Stimulated activated CD8-positive, alpha-beta memory T cell treated with anti-CD3 and anti-CD28 coated beads, Interleukin-7, amount 100 ng/mL, for 1 hour (primary cell): ENCODE results near the gene CORO2B.

ENCODE experiments used
- DNase-seq, 2 donors: peaks; one replicate each; pipeline ENCODE4 v3.0.0-alpha.2; 2020; ENCODE audit warnings: low read depth in 2 of 2

CORO2B gene

GRCh38 chr15:68572309-68572708, 6.5 kb upstream of the CORO2B start:
- no peak for DNase-seq

- DNase-seq: no peak
Observed at GRCh38 chr15:68572921-68573320, 5.9 kb upstream of the CORO2B start.

DNA sequence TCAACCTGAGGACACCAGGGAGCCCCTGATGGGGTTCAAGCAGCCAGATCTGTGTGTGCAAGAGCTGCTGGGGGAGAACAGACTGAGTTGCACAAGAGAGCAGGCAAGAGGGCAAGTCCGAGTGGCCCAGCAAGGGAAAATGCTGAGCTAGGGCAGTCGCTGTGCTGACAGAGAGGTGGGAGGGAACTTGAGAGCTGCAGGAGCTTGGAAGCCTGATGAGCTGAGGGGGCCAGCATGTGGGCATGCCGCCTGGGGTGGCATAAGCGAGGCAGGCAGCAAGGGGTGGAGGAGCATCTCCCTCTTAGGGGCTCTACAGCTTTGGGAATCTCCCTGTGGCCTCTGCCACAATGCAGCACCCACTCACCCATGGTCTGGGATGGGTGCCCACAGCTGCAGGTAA, 4.7 kb upstream of the CORO2B start:
- DNase-seq: no peak

DNA sequence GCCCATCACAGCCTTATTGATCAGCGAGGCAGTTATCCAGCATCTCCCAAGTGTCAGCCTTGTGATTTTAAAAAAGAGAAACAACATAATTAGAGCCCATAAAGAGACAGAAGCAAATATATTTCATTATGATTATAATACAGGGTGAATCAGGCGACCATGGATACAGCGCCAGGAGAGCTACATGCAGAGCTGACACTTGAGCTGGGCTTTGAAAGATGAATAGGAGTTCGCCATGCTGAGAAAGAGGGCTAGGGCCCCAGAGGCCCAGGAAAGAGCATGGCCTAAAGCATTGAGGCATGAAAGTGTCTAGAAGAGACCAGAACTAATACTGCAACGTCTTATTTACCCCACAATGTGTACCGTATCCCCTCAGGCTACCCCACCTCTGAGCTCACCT, 4.2 kb upstream of the CORO2B start:
- no peak for DNase-seq

DNA sequence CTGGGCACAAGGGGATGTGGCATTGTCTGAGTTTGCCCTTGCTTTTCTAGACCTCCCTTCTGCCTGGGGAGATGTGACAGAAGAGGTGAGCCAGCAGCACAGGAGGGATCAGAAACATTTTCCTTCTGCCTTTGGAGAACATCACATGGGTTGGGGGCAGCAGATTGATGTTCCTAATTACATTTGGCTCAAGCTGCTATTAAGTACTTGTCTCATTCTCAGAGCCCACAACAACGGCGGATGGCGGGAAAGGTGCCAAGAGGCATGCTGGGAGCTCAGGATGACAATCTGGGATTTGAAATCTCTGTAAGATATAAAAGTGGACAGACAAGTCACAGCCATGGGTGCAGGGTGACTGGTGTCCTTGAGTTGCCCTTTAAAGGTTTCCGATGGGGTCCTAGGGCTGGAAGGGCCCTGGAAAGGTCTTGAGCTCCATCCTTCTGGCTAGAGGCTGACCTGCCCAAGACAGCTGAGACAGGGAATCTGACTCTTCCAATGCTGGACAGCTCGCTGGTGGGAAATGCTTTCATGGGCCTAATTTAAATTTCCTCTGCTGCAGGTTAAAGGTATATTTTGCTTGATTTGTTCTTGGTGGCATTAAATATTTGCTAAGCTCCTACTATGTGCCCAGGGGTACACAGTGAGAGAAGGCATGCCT, 2.4 kb upstream of the CORO2B start:
- no peak for DNase-seq

- no peak for DNase-seq
Observed at GRCh38 chr15:68578175-68578979, 416 bp upstream of the CORO2B start.

GRCh38 chr15:68580026-68580882, 1.5 kb downstream of the CORO2B start:
- DNase-seq: no peak

GRCh38 chr15:68580883-68581155, 2.0 kb downstream of the CORO2B start:
- DNase-seq: no peak

DNA sequence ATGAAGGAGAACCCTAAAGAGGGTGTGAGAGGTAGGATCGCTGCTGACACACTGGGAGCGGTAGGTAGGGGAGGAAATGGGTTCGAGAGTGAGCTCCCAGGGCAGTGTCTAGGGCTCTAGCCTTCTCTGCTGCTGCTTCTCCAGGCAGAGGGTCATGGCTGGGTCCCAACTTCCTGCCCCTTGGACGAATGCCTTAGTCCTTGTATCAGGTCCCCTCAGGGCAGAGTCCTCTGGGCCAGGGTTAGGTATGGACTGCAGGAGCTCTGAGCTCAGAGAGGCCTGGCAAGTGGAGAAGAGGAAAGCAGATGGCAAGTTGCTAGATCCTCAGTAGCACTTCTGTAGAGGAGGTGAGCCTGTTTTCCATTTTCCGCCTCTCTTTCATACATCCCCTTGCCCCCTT, 2.9 kb downstream of the CORO2B start:
- DNase-seq: no peak

DNA sequence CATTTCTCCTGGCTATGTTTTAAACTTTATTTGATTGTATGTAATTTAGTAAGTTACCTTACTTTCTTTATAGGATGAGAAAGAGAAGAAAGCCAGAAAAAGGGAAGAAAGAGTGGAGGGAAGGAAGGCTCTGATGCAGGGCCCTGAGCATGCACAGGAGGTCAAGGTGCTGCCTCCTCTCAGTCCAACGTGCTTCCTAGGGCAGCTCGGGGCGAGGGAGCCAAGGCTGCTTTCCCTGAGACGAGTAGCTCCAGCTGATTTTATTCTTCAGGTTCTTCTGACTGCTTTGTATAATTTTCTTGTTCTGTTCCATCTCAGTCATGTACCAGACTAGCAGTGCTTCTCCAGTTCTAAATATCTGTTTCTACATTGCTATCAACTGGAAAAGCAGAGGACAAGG, 3.4 kb downstream of the CORO2B start:
- DNase-seq: no peak

DNA sequence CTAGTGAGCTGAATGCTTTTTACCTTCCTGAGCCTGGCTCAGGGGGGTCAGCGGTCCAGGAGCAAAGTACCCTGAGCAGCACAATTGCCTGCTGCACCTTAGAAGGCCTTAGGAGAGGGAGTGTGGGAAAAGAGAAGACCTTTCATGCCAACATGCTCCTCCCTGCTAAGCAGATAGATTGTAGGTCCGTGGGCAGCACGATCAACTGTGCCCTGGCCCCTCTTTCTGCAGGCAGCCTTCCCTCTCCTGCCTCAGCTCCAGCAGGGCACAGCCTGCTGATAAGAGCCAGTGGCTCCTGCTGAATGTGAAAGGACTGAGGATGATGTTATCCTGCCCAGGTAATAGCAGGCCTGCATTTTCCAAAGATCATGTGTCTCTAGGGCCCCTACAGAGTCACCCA, 4.1 kb downstream of the CORO2B start:
- DNase-seq: no peak

GRCh38 chr15:68583321-68583720, 4.5 kb downstream of the CORO2B start:
- DNase-seq: no peak

GRCh38 chr15:68583936-68584755, 5.4 kb downstream of the CORO2B start:
- no peak for DNase-seq

DNA sequence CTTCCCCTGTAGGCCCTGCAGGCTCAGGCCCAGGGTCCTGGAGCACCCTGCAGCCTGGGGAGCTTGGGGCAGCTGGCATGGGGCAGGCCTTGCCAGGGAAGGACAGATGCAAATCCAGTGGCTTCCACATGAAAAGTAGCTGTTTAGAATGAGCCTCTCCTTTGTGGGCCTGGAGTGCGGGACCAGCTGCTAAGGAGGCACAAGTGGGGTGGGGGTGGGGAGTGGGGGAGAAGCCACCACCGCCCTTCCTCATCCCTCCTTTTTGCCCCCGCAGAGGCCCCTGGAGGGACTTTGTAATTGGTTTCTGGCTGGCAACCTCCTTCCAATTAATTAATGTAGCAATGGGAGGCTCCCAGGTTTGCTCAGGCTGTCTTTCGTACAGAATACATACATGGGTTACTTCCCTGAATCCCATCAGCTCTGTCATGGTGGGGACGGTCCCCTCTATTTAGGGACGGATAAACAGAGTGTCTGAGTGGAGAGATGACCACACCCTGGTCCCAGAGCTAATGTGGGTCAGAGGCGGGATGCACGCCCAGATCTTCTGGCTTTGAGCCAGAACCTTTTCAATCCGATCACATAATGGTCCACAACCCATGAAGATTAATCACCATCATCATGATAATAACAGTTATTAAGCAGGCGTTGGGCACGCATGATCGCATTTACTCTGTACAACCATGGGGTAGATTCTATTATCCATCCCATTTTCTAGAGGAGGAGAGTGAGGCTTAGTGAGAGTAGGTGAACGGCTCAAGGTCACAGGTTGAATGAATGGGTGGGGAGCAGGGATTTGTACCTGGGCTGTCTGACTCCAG, 6.2 kb downstream of the CORO2B start:
- no peak for DNase-seq

DNA sequence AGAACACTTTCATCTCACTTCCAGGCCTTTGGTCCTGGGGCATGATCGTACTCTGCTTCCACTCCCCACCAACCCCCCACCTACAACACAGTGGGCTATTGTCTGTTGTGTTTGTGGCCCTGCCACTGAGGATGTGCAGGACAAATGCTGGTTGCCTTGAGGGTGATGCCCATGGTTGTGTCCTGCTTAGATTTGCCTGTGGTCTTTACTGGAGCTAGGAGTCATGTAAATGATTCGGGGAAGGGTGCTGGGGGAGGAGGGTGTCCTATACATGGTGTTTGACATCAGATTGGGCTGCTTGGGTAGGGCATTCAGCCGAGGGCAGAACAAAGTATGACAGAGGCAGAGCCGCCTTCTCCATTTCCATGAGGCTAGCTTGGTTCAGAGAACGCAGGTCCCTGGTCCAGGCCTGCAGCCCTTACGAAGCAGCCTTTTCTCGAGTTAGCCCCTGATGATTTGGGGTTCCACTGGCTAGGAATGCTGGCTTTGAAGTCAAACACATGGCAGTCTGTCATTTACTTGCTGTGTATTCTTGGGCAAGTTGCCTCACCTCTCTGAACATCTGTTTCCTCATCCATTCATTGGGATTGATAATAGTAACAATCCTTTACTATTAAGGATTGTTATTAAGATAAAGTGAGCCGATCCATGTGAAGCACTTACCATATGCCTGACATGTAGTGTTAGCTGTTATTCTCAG, 6.9 kb downstream of the CORO2B start:
- DNase-seq: no peak

DNA sequence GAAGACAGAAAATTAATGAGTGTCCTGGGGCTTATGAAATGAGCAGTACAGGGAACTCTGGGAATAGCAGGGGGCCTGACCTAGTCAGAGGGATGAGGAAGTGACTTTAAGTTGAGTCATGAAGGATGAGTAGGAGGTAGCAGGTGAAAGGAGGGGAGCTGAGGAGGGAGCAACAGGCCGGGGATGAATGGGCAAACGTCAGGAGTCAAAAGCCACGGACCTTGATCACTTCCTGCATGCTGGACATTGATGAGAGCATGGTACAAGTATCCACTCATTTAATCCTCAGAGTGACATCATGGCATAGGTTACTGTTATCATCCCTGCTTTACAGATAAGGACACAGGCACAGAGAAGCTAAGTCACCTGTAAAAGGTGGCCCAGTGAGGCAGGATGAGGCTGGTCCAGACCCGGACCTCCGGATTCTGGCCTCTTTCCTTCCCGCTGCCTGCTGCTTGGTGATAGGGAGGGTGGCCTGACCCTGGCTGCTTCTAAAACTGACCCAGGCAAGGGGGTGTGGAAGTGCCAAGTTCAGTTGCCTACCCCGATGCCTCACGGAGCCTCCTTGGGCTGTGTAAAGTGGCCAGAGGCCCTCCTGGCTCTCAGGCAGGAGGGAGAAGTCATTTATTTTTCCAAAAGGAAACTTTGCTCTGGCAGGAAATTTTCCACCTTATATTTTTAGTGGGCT, 7.6 kb downstream of the CORO2B start:
- DNase-seq: no peak

GRCh38 chr15:68587769-68588385, 9.1 kb downstream of the CORO2B start:
- no peak for DNase-seq

DNA sequence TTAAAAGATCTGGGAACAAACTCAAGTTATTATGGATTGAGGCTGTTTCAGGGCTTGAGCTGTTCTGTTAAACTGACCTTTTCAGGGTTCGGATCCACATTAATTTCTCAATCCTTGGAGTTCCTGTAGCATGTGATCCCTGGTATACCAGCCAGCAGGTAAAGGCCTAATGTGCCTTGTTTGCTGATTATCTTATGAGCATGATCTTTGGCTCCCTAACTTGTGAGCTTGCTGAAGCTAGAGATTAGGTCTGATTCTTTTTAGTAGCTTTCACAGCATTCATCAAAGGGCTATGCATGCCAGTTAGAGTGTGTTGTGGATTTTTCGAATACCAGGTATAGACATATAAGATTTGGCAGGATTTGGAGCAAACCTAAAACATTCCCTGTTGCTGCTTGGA, 10.3 kb downstream of the CORO2B start:
- DNase-seq: no peak
